HepG2 (cell line): ENCODE measurements around the gene TAAR1. TPM values are rescaled to one million over a fixed set of nuclear protein-coding genes. Genes with fewer than 3 reads are reported as not detected.

Source experiments
- ATAC-seq: fragments of 200-7000 bp; cut with Tn5 transposase; 3 replicates; pipeline ENCODE4 v1.9.1; 2020; ENCODE audit warnings: mild to moderate bottlenecking, moderate library complexity
- BruUV-seq: library from RNA; stranded (reverse); fragments of 400-500 nt; replicated peaks from 2 replicates; lab custom pipeline; 2021; lab: Mats Ljungman, UMichigan
- CTCF ChIA-PET: fragments of 300-600 bp; formaldehyde crosslinking; extraction: SDS; loops from one replicate; lab custom pipeline; 2021; ENCODE audit warnings: low total read pairs, inconsistent platforms, low intra/inter-chr PET ratio; lab: Yijun Ruan, JAX
- POLR2A ChIA-PET: fragments of 350-600 bp; sonication (Branson Sonifier 250); formaldehyde crosslinking; loops from one replicate; lab custom pipeline; 2020; ENCODE audit warnings: antibody characterized with exemption, inconsistent platforms; lab: Yijun Ruan, JAX
- DNase-seq: peaks from one replicate; pipeline ENCODE4 v3.0.0-alpha.2; 2015; ENCODE audit warnings: low spot score
- FAIRE-seq: peaks from 3 replicates; lab custom pipeline; 2011; peaks lifted over from hg19 to GRCh38; lab: Jason Lieb, UNC
- H2AFZ ChIP-seq: one replicate; pipeline ENCODE4 v1.6.1; 2011; ENCODE audit warnings: low read length, inconsistent platforms
- H3K27ac ChIP-seq: fragments of 300-600 bp; 3 replicates; pipeline ENCODE4 v1.8.0; 2011; ENCODE audit warnings: mixed run types, mild to moderate bottlenecking, mixed read lengths, low read length, inconsistent platforms; ENCODE audit not compliant: insufficient read depth; ENCODE audit errors: extremely low read length
- H3K27me3 ChIP-seq, 2 experiments: fragments of 200-600 bp in 1 of 2; 2 replicates in 1 of 2; 3 replicates in 1 of 2; pipeline versions ENCODE4 v1.6.0 to v1.8.0; 2011; ENCODE audit warnings: low read length in 2 of 2, mild to moderate bottlenecking in 2 of 2, moderate library complexity in 2 of 2, inconsistent platforms in 1 of 2; ENCODE audit not compliant: insufficient read depth in 2 of 2, control insufficient read depth in 1 of 2
- H3K36me3 ChIP-seq, 2 experiments: fragments of 200-600 bp in 1 of 2; replicated peaks in 1 of 2; 2 replicates in 1 of 2; 3 replicates in 1 of 2; pipeline versions ENCODE4 v1.5.1 to v1.8.0; 2011; ENCODE audit warnings: low read length in 2 of 2, inconsistent platforms in 1 of 2; ENCODE audit not compliant: insufficient read depth in 2 of 2, control insufficient read depth in 1 of 2
- H3K4me1 ChIP-seq: 2 replicates; pipeline ENCODE4 v1.5.1; 2012; ENCODE audit warnings: low read length, inconsistent platforms; ENCODE audit not compliant: insufficient read depth
- H3K4me2 ChIP-seq: 2 replicates; pipeline ENCODE4 v1.6.0; 2011; ENCODE audit warnings: low read depth, low read length, inconsistent platforms
- H3K4me3 ChIP-seq, 3 experiments: fragments of 200-600 bp in 1 of 3; sonication (generic), shearing (Covaris generic) in 1 of 3; replicated peaks in 1 of 3; 2 replicates each; pipeline ENCODE4 v1.5.1; 2011 to 2016; ENCODE audit warnings: low read length in 3 of 3, inconsistent platforms in 2 of 3, low read depth in 2 of 3, mild to moderate bottlenecking in 2 of 3, control low read depth in 1 of 3, mixed read lengths in 1 of 3; ENCODE audit not compliant: insufficient read depth in 1 of 3
- H3K79me2 ChIP-seq: one replicate; pipeline ENCODE4 v1.6.1; 2011; ENCODE audit warnings: low read length, inconsistent platforms; ENCODE audit not compliant: insufficient read depth
- H3K9ac ChIP-seq: 2 replicates; pipeline ENCODE4 v1.6.0; 2011; ENCODE audit warnings: mild to moderate bottlenecking, low read depth, low read length, inconsistent platforms; ENCODE audit not compliant: insufficient read depth
- H3K9me3 ChIP-seq: 2 replicates; pipeline ENCODE4 v1.5.1; 2012; ENCODE audit warnings: mild to moderate bottlenecking, low read length
- H4K20me1 ChIP-seq: 2 replicates; pipeline ENCODE4 v1.6.0; 2011; ENCODE audit warnings: inconsistent platforms, mild to moderate bottlenecking, low read length, moderate library complexity; ENCODE audit not compliant: insufficient read depth
- ATF7 ChIP-seq, 2 experiments: fragments of 450-650 bp in 1 of 2; sonication (generic) in 1 of 2; formaldehyde crosslinking in 1 of 2; IDR thresholded peaks; 2 replicates each; pipeline versions ENCODE4 v1.4.0 to v1.6.1; 2016 to 2020; ENCODE audit warnings: antibody characterized with exemption in 1 of 2, mild to moderate bottlenecking in 1 of 2, missing genetic modification reagents in 1 of 2
- CEBPB ChIP-seq: IDR thresholded peaks from 2 replicates; pipeline ENCODE4 v1.6.1; 2011; ENCODE audit warnings: low read depth, low read length, improper control_type of control experiment, borderline replicate concordance
- CEBPZ ChIP-seq: IDR thresholded peaks from 2 replicates; pipeline ENCODE4 v1.6.1; 2012; ENCODE audit warnings: low read length, improper control_type of control experiment
- CHCHD3 ChIP-seq: sonication (generic); formaldehyde crosslinking; IDR thresholded peaks from 2 replicates; pipeline ENCODE4 v1.8.0; 2022; ENCODE audit warnings: mild to moderate bottlenecking, missing genetic modification reagents, moderate library complexity
- KAT8 ChIP-seq: IDR thresholded peaks from 2 replicates; pipeline ENCODE4 v1.6.1; 2016; ENCODE audit warnings: missing genetic modification reagents, missing compliant biosample characterization
- MYC ChIP-seq: sonication (generic); formaldehyde crosslinking; IDR thresholded peaks from 2 replicates; pipeline ENCODE4 v1.9.0; 2021; ENCODE audit warnings: missing genetic modification reagents, borderline replicate concordance
- ZNF20 ChIP-seq: sonication (generic); formaldehyde crosslinking; IDR thresholded peaks from 2 replicates; pipeline ENCODE4 v1.4.0; 2020; ENCODE audit warnings: mild to moderate bottlenecking, moderate library complexity, missing genetic modification reagents
- ZNF496 ChIP-seq: sonication (generic); formaldehyde crosslinking; IDR thresholded peaks from 2 replicates; pipeline ENCODE4 v1.8.1; 2023; ENCODE audit warnings: mild to moderate bottlenecking, moderate library complexity, missing genetic modification reagents; ENCODE audit not compliant: insufficient replicate concordance
- WGBS: methylation state at CpG from one replicate; pipeline ENCODE4 v1.1.6; 2017; ENCODE audit warnings: low lambda C conversion rate; 5-methylcytosine and 5-hydroxymethylcytosine counted together
- in situ Hi-C: cut with HindIII; loops from 2 replicates; pipeline ENCODE4 v1.10.0; 2017; ENCODE audit warnings: low pct_unique_long_range_greater_than_20kb; ENCODE audit not compliant: extremely low pct_ligation_motif_present
- intact Hi-C: fragments of 100-400 bp; cut with micrococcal nuclease; formaldehyde crosslinking; loops from one replicate; pipeline ENCODE4 v1.10.0; 2022; ENCODE audit not compliant: unreplicated experiment
- polyA plus RNA-seq, 8 experiments: library from polyadenylated mRNA; depleted of rRNA in 3 of 8; stranded (reverse) in 7 of 8; unstranded in 1 of 8; fragments of >200 nt; fragmentation: Illumina TruSeq in 4 of 8; extraction: Trizol in 4 of 8; gene quantifications; 2 replicates each; pipeline versions ENCODE4 v1.2.1 to v1.2.3, GENCODE V29; 2011 to 2016; ENCODE audit warnings: low read depth in 4 of 8, missing spikeins in 1 of 8, mixed read lengths in 1 of 8; ENCODE audit not compliant: insufficient read depth in 1 of 8
- total RNA-seq, 5 experiments: library from RNA; depleted of rRNA; stranded (reverse); fragments of >200 nt; fragmentation: Illumina TruSeq; extraction: Trizol; gene quantifications; 2 replicates each; pipeline ENCODE4 v1.2.3, GENCODE V29; 2016; ENCODE audit warnings: low read depth in 1 of 5
- TF ChIP-seq, protein P1 (sequence below): sonication (generic); formaldehyde crosslinking; IDR thresholded peaks from 2 replicates; pipeline ENCODE4 v1.4.0; 2020; ENCODE audit warnings: mild to moderate bottlenecking, missing genetic modification reagents
- TF ChIP-seq, protein P2 (sequence below): sonication (generic); formaldehyde crosslinking; IDR thresholded peaks from 2 replicates; pipeline ENCODE4 v1.8.0; 2022; ENCODE audit warnings: mild to moderate bottlenecking, missing genetic modification reagents
- TF ChIP-seq, protein P3 (sequence below): sonication (generic); formaldehyde crosslinking; IDR thresholded peaks from 2 replicates; pipeline ENCODE4 v1.8.0; 2022; ENCODE audit warnings: missing genetic modification reagents, low read depth, mild to moderate bottlenecking, borderline replicate concordance

TAAR1 gene
- total and polyA plus RNA-seq, 2 of the 13 experiments (the other 11 are each of a cell fraction or from before 2014, with no cell fraction given), result not detected

- Histone ChIP-seq H3K4me1 (no peaks in the 10 kb centered on the region), H3K4me3 (no peak overlapping the region), H3K27ac (no peak overlapping the region), H3K27me3 (0 out of 5 replicates have a peak, but pooled peaks cover 0 to 4% of the 10 kb centered on the region in 2 experiments), H2AFZ (no peak overlapping the region), H3K36me3 (no peaks in the 10 kb centered on the region), H3K4me2 (no peak overlapping the region), H3K9me3 (no peaks in the 10 kb centered on the region), H3K79me2 (no peaks in the 10 kb centered on the region), H3K9ac (no peak overlapping the region), H4K20me1 (no peaks in the 10 kb centered on the region)
- in situ Hi-C loops, result no loop called here
- intact Hi-C loops, result no loop called here
- no TSS peak for BruUV-seq
- DNase-seq (no peak), ATAC-seq (no peak), FAIRE-seq (no peak)
- 2% methylated on average over 1 of the region's 1 CpG for WGBS
- POLR2A ChIA-PET, result no interaction called here
- TF ChIP-seq CEBPB (peak; percentile 72; the same call in 1 of the 2 replicates), KAT8 (no peak), ATF7 (IDR thresholded peaks at IDR 0.05) (peak; percentile 61; the same call in 1 of the 2 replicates), ATF7 (CRISPR knock-in tag; IDR thresholded peaks at IDR 0.05) (no peak)
- CTCF ChIA-PET, result no interaction called here
These were observed 8.6 kb downstream of the TAAR1 start for GRCh38 chr6:132650429-132650828.

DNA sequence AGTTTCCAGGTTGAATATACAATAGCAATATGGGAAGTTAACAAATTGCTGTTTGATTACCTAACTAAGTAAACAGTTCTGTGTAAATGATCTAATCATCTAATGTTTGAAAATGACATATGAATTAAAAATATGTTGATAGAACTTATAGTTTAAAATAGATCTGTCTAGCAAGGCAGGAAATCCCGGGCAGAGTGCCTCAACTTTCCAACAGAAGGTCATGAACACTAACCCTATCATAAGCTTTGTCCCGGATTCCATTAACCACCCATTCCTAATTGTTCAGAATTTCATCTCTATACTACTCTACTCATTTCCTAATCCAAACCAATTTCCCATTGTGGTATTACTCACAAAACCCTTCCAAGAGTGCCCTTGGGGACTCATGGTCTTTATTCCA lies 10.2 kb downstream of the TAAR1 start:
- Histone ChIP-seq H3K9ac (no peak overlapping the region), H2AFZ (no peak overlapping the region), H3K4me3 (no peak overlapping the region), H3K36me3 (no peaks in the 10 kb centered on the region), H3K4me1 (no peaks in the 10 kb centered on the region), H3K27me3 (0 out of 5 replicates have a peak, but pooled peaks cover 0 to 4% of the 10 kb centered on the region in 2 experiments), H4K20me1 (no peaks in the 10 kb centered on the region), H3K4me2 (no peak overlapping the region), H3K79me2 (no peaks in the 10 kb centered on the region), H3K27ac (no peak overlapping the region), H3K9me3 (no peaks in the 10 kb centered on the region)
- no TSS peak for BruUV-seq
- ChIA-PET POLR2A (no interaction called here), CTCF (no interaction called here)
- 24% methylated on average over 2 of the region's 2 CpGs for WGBS
- in situ Hi-C loops (no loop called here), intact Hi-C loops (no loop called here)
- FAIRE-seq (no peak), ATAC-seq (no peak), DNase-seq (no peak)
- TF ChIP-seq MYC (no peak), ZNF20 (no peak), ZNF496 (no peak), CEBPZ (no peak), CHCHD3 (CRISPR knock-in tag) (no peak)
- TF ChIP-seq, protein P1, sequence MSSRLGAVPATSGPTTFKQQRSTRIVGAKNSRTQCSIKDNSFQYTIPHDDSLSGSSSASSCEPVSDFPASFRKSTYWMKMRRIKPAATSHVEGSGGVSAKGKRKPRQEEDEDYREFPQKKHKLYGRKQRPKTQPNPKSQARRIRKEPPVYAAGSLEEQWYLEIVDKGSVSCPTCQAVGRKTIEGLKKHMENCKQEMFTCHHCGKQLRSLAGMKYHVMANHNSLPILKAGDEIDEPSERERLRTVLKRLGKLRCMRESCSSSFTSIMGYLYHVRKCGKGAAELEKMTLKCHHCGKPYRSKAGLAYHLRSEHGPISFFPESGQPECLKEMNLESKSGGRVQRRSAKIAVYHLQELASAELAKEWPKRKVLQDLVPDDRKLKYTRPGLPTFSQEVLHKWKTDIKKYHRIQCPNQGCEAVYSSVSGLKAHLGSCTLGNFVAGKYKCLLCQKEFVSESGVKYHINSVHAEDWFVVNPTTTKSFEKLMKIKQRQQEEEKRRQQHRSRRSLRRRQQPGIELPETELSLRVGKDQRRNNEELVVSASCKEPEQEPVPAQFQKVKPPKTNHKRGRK (CRISPR knock-in tag), result no peak
- TF ChIP-seq, protein P2, sequence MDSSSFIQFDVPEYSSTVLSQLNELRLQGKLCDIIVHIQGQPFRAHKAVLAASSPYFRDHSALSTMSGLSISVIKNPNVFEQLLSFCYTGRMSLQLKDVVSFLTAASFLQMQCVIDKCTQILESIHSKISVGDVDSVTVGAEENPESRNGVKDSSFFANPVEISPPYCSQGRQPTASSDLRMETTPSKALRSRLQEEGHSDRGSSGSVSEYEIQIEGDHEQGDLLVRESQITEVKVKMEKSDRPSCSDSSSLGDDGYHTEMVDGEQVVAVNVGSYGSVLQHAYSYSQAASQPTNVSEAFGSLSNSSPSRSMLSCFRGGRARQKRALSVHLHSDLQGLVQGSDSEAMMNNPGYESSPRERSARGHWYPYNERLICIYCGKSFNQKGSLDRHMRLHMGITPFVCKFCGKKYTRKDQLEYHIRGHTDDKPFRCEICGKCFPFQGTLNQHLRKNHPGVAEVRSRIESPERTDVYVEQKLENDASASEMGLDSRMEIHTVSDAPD, result no peak
- TF ChIP-seq, protein P3, sequence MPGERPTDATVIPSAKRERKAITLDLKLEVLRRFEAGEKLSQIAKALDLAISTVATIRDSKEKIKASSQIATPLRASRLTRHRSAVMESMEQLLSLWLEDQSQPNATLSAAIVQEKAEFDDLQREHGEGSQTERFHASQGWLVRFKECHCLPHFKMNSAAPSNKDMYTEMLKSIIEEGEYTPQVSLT (CRISPR knock-in tag), result no peak
